ENCODE results near the gene FBXO27.
"Not testable (repeated sequence)": the region's sequence is repeated elsewhere in the genome, so short reads cannot be mapped to it uniquely, and the experiment has no call there.

Gene FBXO27

DNA sequence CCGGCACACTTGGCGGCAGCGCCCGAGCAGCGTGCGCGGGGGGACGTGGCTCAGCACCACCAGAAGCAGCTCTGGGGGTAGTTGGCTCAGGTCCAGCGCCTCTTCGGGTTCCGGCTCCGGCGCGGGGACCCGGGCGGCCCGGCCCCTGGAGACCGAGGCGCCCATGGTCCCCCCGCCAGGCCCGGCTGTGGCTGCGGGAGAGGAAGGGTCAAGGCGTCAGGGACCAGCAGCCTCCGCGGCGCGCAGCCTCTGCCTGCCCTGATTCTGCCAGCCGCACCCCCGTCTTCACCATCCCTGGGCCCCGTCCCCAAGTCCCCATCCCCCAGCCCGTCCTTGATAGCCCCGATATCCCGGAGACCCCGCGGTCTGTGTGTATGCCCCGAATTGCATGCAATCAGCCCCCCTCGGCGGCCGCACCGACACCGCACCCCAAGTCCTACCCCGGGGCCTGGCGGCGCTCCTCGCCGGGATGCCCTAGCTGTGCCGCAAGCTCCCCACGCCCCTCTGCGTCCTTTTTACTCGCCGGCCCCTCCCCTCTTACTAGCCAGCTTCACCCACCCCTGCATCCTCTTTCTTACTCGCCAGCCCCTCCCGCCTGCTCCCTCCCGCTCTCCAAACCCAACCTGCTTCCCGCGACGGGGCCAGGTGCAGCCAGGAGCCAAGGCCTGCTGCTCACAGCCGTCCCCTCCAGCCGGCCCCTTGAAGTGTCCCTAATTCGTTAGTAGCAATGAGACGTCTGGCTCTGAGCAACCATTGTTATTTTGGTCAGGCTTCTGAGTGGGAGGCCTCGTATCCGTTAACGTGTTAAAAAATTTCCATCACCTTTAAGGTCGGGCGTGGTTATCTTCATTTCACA lies at the start of gene FBXO27:
FBXO27 (minus strand) TSS at position 487 of the 856 bp plus-strand sequence; CDS start at position 165, 322 bp downstream.
- intact Hi-C loops (cut with micrococcal nuclease), result no loop called here
- Mint-ChIP-seq H3K9me3 (peaks cover 5% of the 10 kb centered on the region), H3K4me3 (peak within 1 kb of the TSS; percentile 54), H3K4me1 (ENCODE audit: low read depth) (peaks cover 10% of the 10 kb centered on the region), H3K27ac (no peak within 1 kb of the TSS), H3K36me3 (ENCODE audit: low read depth) (no peaks in the 10 kb centered on the region), H3K27me3 (peaks cover 57% of the 10 kb centered on the region)

DNA sequence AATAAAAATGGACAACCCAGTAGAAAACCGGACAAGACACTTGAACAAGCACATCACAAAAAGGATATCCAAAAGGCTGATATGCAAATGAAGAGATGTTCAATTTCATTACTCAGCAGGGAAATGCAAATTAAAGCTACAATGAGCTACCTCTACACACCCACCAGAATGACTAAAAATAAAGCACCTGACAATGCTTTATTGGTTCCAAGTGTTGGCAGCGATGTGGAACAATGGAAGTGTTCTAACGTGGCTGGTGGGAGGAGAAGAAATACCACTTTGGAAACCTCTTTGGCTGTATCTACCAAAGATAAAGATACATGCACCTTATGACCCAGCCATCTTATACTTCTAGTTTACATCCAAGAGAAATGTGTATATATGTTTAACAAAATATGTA lies 48.1 kb upstream of the FBXO27 start:
- intact Hi-C loops (cut with micrococcal nuclease), result no loop called here
- H3K27me3 Mint-ChIP-seq, result peaks cover 47% of the 10 kb centered on the region

DNA sequence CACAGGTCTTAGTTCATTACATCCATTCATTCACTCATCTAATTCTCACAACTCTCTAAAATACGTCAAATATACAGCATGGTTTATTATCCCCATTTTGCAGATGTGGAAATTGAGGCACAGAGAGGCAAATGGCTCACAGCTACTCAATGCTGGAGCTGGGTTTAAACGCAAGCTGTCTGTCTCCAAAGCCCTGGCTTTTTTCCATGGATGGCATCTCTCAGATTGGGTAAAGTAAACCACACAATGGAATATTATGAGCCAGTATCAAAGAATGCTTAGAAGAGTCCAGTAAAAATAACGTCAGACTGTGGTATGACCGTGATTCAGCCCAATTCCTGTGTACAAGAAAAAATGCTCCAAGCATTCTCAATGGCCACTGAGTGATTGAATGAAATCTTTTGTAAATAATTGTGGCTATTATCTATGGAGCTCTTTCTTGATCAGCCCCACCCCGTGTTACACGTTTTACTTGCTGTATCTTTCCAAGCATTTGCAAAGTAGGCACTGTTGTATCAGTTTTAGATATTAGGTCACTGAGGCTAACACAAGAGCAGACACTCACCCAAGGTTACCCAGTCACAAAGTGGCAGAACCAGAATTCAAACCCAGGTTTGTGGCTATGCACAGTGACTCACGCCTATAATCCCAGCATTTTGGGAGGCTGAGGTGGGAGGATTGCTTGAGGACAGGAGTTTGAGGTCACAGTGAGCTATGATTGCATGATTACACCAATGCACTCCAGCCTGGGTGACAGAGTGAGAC lies 46.3 kb upstream of the FBXO27 start:
- H3K36me3 Mint-ChIP-seq (ENCODE audit: low read depth), result no peaks in the 10 kb centered on the region
- peaks cover 5% of the 10 kb centered on the region for H3K4me1 Mint-ChIP-seq (ENCODE audit: low read depth)
- intact Hi-C loops (cut with micrococcal nuclease), result no loop called here
- no peak overlapping the region for H3K27ac Mint-ChIP-seq
- no peaks in the 10 kb centered on the region for H3K9me3 Mint-ChIP-seq
- H3K4me3 Mint-ChIP-seq, result no peak overlapping the region
- H3K27me3 Mint-ChIP-seq, result peaks cover 31% of the 10 kb centered on the region

More for the DNA sequence above, 48.1 kb upstream of the FBXO27 start:
- no peaks in the 10 kb centered on the region for H3K36me3 Mint-ChIP-seq (ENCODE audit: low read depth)
- no peak overlapping the region for H3K4me3 Mint-ChIP-seq
- no peaks in the 10 kb centered on the region for H3K9me3 Mint-ChIP-seq
- H3K4me1 Mint-ChIP-seq (ENCODE audit: low read depth), result no peaks in the 10 kb centered on the region
- no peak overlapping the region for H3K27ac Mint-ChIP-seq

GRCh38 chr19:39077323-39077722 lies 45.0 kb upstream of the FBXO27 start:
- no peaks in the 10 kb centered on the region for H3K9me3 Mint-ChIP-seq
- no peak overlapping the region for H3K27ac Mint-ChIP-seq
- intact Hi-C loops (cut with micrococcal nuclease), result no loop called here

GRCh38 chr19:39074942-39075341 lies 42.6 kb upstream of the FBXO27 start:
- Mint-ChIP-seq H3K27ac (no peak overlapping the region), H3K4me3 (no peak overlapping the region), H3K36me3 (ENCODE audit: low read depth) (no peaks in the 10 kb centered on the region), H3K4me1 (ENCODE audit: low read depth) (peaks cover 6% of the 10 kb centered on the region), H3K9me3 (no peaks in the 10 kb centered on the region), H3K27me3 (peaks cover 2% of the 10 kb centered on the region)
- intact Hi-C loops (cut with micrococcal nuclease), result no loop called here

More at GRCh38 chr19:39077323-39077722, 45.0 kb upstream of the FBXO27 start:
- H3K27me3 Mint-ChIP-seq, result peaks cover 18% of the 10 kb centered on the region
- H3K4me1 Mint-ChIP-seq (ENCODE audit: low read depth), result peaks cover 6% of the 10 kb centered on the region
- no peaks in the 10 kb centered on the region for H3K36me3 Mint-ChIP-seq (ENCODE audit: low read depth)
- no peak overlapping the region for H3K4me3 Mint-ChIP-seq

GRCh38 chr19:39074205-39074692 lies 41.9 kb upstream of the FBXO27 start:
- Mint-ChIP-seq H3K27me3 (peaks cover 5% of the 10 kb centered on the region), H3K4me1 (ENCODE audit: low read depth) (peaks cover 6% of the 10 kb centered on the region), H3K9me3 (no peaks in the 10 kb centered on the region), H3K4me3 (no peak overlapping the region), H3K27ac (no peak overlapping the region), H3K36me3 (ENCODE audit: low read depth) (no peaks in the 10 kb centered on the region)
- intact Hi-C loops (cut with micrococcal nuclease), result no loop called here

DNA sequence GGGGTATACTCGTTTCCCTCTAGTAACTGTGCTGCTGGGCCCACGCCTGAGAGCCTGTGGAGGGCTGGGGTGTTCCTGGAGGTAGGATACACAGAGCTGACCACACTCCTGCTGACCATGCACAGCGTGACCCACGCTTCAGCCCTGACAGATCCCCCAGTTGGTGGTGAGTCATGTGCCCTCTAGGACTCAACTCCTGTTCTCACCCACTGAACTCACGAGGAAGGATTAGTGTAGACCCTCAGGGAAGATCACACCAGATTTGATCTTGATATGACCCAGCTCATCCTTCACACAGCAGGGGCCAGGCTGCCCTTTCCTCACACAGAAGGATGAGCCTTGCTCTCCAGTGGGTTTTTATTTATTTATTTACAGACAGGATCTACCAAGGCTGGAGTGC lies 38.5 kb upstream of the FBXO27 start:
- no peak overlapping the region for H3K4me3 Mint-ChIP-seq
- no peak overlapping the region for H3K27ac Mint-ChIP-seq
- H3K27me3 Mint-ChIP-seq, result peaks cover 9% of the 10 kb centered on the region
- H3K36me3 Mint-ChIP-seq (ENCODE audit: low read depth), result no peaks in the 10 kb centered on the region
- no peaks in the 10 kb centered on the region for H3K9me3 Mint-ChIP-seq
- H3K4me1 Mint-ChIP-seq (ENCODE audit: low read depth), result peaks cover 6% of the 10 kb centered on the region
- intact Hi-C loops (cut with micrococcal nuclease), result no loop called here

DNA sequence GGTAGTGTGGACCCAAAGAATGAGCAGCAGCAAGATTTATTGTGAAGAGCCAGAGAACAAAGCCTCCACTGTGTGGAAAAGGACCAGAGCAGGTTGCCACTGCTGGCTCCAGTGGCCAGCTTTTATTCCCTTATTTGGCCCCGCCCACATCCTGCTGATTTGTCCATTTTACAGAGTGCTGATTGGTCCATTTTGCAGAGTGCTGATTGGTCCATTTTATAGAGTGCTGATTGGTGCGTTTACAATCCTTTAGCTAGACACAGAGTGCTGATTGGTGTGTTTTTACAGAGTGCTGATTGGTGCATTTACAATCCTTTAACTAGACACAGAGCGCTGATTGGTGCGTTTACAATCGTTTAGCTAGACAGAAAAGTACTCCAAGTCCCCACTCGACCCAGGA lies 35.9 kb upstream of the FBXO27 start:
- intact Hi-C loops (cut with micrococcal nuclease); H3K9me3 Mint-ChIP-seq; H3K4me3 Mint-ChIP-seq; H3K27me3 Mint-ChIP-seq; H3K4me1 Mint-ChIP-seq (ENCODE audit: low read depth); H3K36me3 Mint-ChIP-seq (ENCODE audit: low read depth); H3K27ac Mint-ChIP-seq: not testable (repeated sequence)

- Mint-ChIP-seq H3K27ac (no peak overlapping the region), H3K36me3 (ENCODE audit: low read depth) (no peaks in the 10 kb centered on the region), H3K27me3 (peaks cover 7% of the 10 kb centered on the region), H3K4me3 (no peak overlapping the region), H3K4me1 (ENCODE audit: low read depth) (no peaks in the 10 kb centered on the region), H3K9me3 (no peaks in the 10 kb centered on the region)
- intact Hi-C loops (cut with micrococcal nuclease), result no loop called here
These were observed 34.8 kb upstream of the FBXO27 start for GRCh38 chr19:39067104-39067503.

DNA sequence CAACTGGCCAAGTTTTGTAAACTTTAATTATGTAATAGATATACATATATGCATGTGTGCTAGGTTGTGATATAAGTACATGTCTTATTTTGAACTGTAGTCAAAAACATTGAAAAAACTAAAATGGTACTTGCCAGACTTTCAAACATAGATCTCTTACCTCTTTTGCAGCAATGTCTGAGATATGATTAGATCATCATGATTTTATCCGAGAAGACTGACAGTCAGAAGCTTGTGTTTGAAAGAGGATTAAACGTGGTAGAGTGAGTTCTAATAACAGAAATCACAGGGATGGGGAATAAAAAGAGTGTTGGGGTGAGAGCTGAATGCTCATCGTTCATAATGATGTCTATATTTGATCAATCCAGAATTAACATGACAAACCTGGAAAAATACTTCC lies 33.6 kb upstream of the FBXO27 start:
- Mint-ChIP-seq H3K4me3 (no peak overlapping the region), H3K27me3 (peaks cover 9% of the 10 kb centered on the region), H3K4me1 (ENCODE audit: low read depth) (no peaks in the 10 kb centered on the region), H3K36me3 (ENCODE audit: low read depth) (no peaks in the 10 kb centered on the region), H3K27ac (no peak overlapping the region), H3K9me3 (no peaks in the 10 kb centered on the region)
- intact Hi-C loops (cut with micrococcal nuclease), result no loop called here

GRCh38 chr19:39064405-39064804 lies 32.1 kb upstream of the FBXO27 start:
- H3K27me3 Mint-ChIP-seq, result peaks cover 9% of the 10 kb centered on the region
- intact Hi-C loops (cut with micrococcal nuclease), result no loop called here
- no peak overlapping the region for H3K4me3 Mint-ChIP-seq
- no peak overlapping the region for H3K27ac Mint-ChIP-seq
- H3K36me3 Mint-ChIP-seq (ENCODE audit: low read depth), result no peaks in the 10 kb centered on the region
- H3K9me3 Mint-ChIP-seq, result no peaks in the 10 kb centered on the region
- H3K4me1 Mint-ChIP-seq (ENCODE audit: low read depth), result no peaks in the 10 kb centered on the region

DNA sequence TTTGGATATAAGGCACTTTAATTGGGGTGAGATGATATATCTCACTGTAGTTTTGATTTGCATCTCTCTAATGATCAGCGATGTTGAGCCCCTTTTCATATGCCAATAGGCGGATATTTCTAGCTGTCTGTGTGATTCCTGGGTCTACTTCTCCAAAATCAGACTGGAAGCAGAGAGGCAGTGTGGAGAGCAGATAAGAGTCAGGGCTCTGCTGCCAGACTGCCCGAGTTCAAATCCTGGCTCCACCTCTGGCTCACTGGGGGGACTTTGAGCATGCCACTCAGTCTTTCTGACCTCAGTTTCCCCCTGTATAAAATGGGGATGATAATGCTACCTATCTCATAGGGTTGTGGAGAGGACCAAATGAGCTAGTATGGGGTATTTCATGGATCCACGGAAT lies 27.8 kb upstream of the FBXO27 start:
- H3K9me3 Mint-ChIP-seq, result no peaks in the 10 kb centered on the region
- no peak overlapping the region for H3K27ac Mint-ChIP-seq
- H3K27me3 Mint-ChIP-seq, result peaks cover 4% of the 10 kb centered on the region
- H3K4me1 Mint-ChIP-seq (ENCODE audit: low read depth), result no peaks in the 10 kb centered on the region
- no peak overlapping the region for H3K4me3 Mint-ChIP-seq
- H3K36me3 Mint-ChIP-seq (ENCODE audit: low read depth), result no peaks in the 10 kb centered on the region
- intact Hi-C loops (cut with micrococcal nuclease), result no loop called here

- Mint-ChIP-seq H3K4me1 (ENCODE audit: low read depth) (no peaks in the 10 kb centered on the region), H3K36me3 (ENCODE audit: low read depth) (no peaks in the 10 kb centered on the region), H3K4me3 (no peak overlapping the region), H3K9me3 (no peaks in the 10 kb centered on the region), H3K27me3 (peaks cover 4% of the 10 kb centered on the region), H3K27ac (no peak overlapping the region)
- intact Hi-C loops (cut with micrococcal nuclease), result no loop called here
These were observed 27.0 kb upstream of the FBXO27 start for GRCh38 chr19:39059302-39059701.

- no peaks in the 10 kb centered on the region for H3K36me3 Mint-ChIP-seq (ENCODE audit: low read depth)
- H3K4me1 Mint-ChIP-seq (ENCODE audit: low read depth), result no peaks in the 10 kb centered on the region
- intact Hi-C loops (cut with micrococcal nuclease), result no loop called here
- H3K27me3 Mint-ChIP-seq, result peaks cover 4% of the 10 kb centered on the region
- H3K9me3 Mint-ChIP-seq, result no peaks in the 10 kb centered on the region
- no peak overlapping the region for H3K27ac Mint-ChIP-seq
- no peak overlapping the region for H3K4me3 Mint-ChIP-seq
These were observed 25.3 kb upstream of the FBXO27 start for GRCh38 chr19:39057615-39058014.

Data from dendritic cell treated with granulocyte-macrophage colony-stimulating factor and Interleukin-4, amounts not matched to agents 40 ng/mL and 50 ng/mL, for 4 days (primary cell).